GM06990 (cell line): ENCODE results near the gene RNF2.

Experiments
- DNase-seq: peaks from one replicate; pipeline ENCODE4 v3.0.0-alpha.2; 2011; ENCODE audit not compliant: insufficient read length; ENCODE audit errors: extremely low read depth
- H3K27me3 ChIP-seq: replicated peaks from 2 replicates; pipeline ENCODE4 v1.6.0; 2011; ENCODE audit warnings: low read length; ENCODE audit not compliant: control insufficient read depth, insufficient read depth
- H3K36me3 ChIP-seq: 2 replicates; pipeline ENCODE4 v1.5.1; 2011; ENCODE audit warnings: low read length; ENCODE audit not compliant: control insufficient read depth, insufficient read depth
- H3K4me3 ChIP-seq: replicated peaks from 2 replicates; pipeline ENCODE4 v1.5.1; 2011; ENCODE audit warnings: low read depth, mild to moderate bottlenecking, control low read depth, low read length
- CTCF ChIP-seq: IDR thresholded peaks from 2 replicates; pipeline ENCODE4 v1.5.1; 2011; ENCODE audit warnings: low read length, control low read depth, mild to moderate bottlenecking, inconsistent platforms; ENCODE audit not compliant: insufficient read depth, poor library complexity, severe bottlenecking

Gene RNF2

GRCh38 chr1:185070051-185070450, 24.7 kb downstream of the RNF2 start:
- Histone ChIP-seq H3K27me3 (no peaks in the 10 kb centered on the region), H3K36me3 (no peaks in the 10 kb centered on the region), H3K4me3 (no peak overlapping the region)
- no peak for DNase-seq
- no peak for TF ChIP-seq CTCF

GRCh38 chr1:185073725-185074124, 28.4 kb downstream of the RNF2 start:
- TF ChIP-seq CTCF: no peak

GRCh38 chr1:185074307-185074706, 28.9 kb downstream of the RNF2 start:
- Histone ChIP-seq H3K36me3 (no peaks in the 10 kb centered on the region), H3K27me3 (no peaks in the 10 kb centered on the region), H3K4me3 (no peak overlapping the region)
- DNase-seq: no peak
- no peak for TF ChIP-seq CTCF

More at GRCh38 chr1:185073725-185074124, 28.4 kb downstream of the RNF2 start:
- no peak for DNase-seq
- Histone ChIP-seq H3K4me3 (no peak overlapping the region), H3K36me3 (no peaks in the 10 kb centered on the region), H3K27me3 (no peaks in the 10 kb centered on the region)

GRCh38 chr1:185075476-185075875, 30.1 kb downstream of the RNF2 start:
- H3K27me3 ChIP-seq: no peaks in the 10 kb centered on the region
- H3K36me3 ChIP-seq: no peaks in the 10 kb centered on the region
- no peak for TF ChIP-seq CTCF
- no peak overlapping the region for H3K4me3 ChIP-seq
- DNase-seq: no peak

- Histone ChIP-seq H3K4me3 (no peak overlapping the region), H3K36me3 (no peaks in the 10 kb centered on the region), H3K27me3 (no peaks in the 10 kb centered on the region)
- no peak for DNase-seq
- no peak for TF ChIP-seq CTCF
These were observed 32.0 kb downstream of the RNF2 start for GRCh38 chr1:185077374-185077773.

GRCh38 chr1:185080422-185080821, 35.1 kb downstream of the RNF2 start:
- DNase-seq: no peak
- Histone ChIP-seq H3K36me3 (no peaks in the 10 kb centered on the region), H3K27me3 (no peaks in the 10 kb centered on the region), H3K4me3 (no peak overlapping the region)
- no peak for TF ChIP-seq CTCF
